HCT116 (cell line): Measurements from ENCODE around the gene PHF10. TPM values are rescaled to one million over a fixed set of nuclear protein-coding genes. Genes with fewer than 3 reads are reported as not detected.

Source experiments
- ATAC-seq: fragments of 200-7000 bp; cut with Tn5 transposase; 2 replicates; pipeline ENCODE4 v1.9.1; 2020; ENCODE audit warnings: mild to moderate bottlenecking, moderate library complexity
- BruUV-seq: library from RNA; stranded (reverse); fragments of 400-500 nt; replicated peaks from 2 replicates; lab custom pipeline; 2021; lab: Mats Ljungman, UMichigan
- CTCF ChIA-PET: fragments of 300-600 bp; sonication (Branson Sonifier 250); formaldehyde crosslinking; loops from one replicate; lab custom pipeline; 2021; ENCODE audit warnings: antibody characterized with exemption; lab: Charles Lee
- POLR2A ChIA-PET: fragments of 300-600, 350-600 bp; sonication (Branson Sonifier 250); formaldehyde crosslinking; loops from one replicate; lab custom pipeline; 2021; ENCODE audit warnings: antibody characterized with exemption; lab: Charles Lee
- RAD21 ChIA-PET, 2 experiments: fragments of 300-600 bp; sonication (Branson Sonifier 250); formaldehyde crosslinking; loops; one replicate each; lab custom pipeline; 2023; ENCODE audit warnings: low total read pairs in 2 of 2; ENCODE audit not compliant: uncharacterized antibody in 2 of 2, unreplicated experiment in 2 of 2, low non-redundant PET in 1 of 2; lab: Charles Lee
- DNase-seq: peaks from one replicate; pipeline ENCODE4 v3.0.0-alpha.2; 2010; ENCODE audit warnings: low read depth, low spot score
- H2AFZ ChIP-seq: fragments of 200-600 bp; shearing (Covaris generic), sonication (generic); 2 replicates; pipeline ENCODE4 v1.6.1; 2017; ENCODE audit warnings: low read depth, mixed run types, mixed read lengths, antibody characterized with exemption, low read length; ENCODE audit not compliant: poor library complexity, severe bottlenecking
- H3K27ac ChIP-seq: 2 replicates; pipeline ENCODE4 v1.5.1; 2012; ENCODE audit warnings: low read depth, low read length
- H3K27me3 ChIP-seq: fragments of 200-600 bp; sonication (generic); 2 replicates; pipeline ENCODE4 v1.6.1; 2016; ENCODE audit warnings: mixed run types, low read length, mixed read lengths; ENCODE audit not compliant: insufficient read depth
- H3K36me3 ChIP-seq, 2 experiments: fragments of 200-500 bp in 1 of 2; fragments of 200-600 bp in 1 of 2; sonication (Bioruptor generic) in 1 of 2; sonication (generic) in 1 of 2; 2 replicates each; pipeline versions ENCODE4 v1.5.1 to v1.6.1; 2014 to 2016; ENCODE audit warnings: low read length in 2 of 2, inconsistent platforms in 1 of 2, mixed read lengths in 1 of 2, mixed run types in 1 of 2; ENCODE audit not compliant: insufficient read depth in 2 of 2, control insufficient read depth in 1 of 2
- H3K4me1 ChIP-seq, 2 experiments: fragments of 200-600 bp in 1 of 2; sonication (generic) in 1 of 2; 2 replicates each; pipeline versions ENCODE4 v1.5.1 to v1.6.1; 2012 to 2017; ENCODE audit warnings: low read length in 2 of 2, inconsistent platforms in 1 of 2, mild to moderate bottlenecking in 1 of 2, mixed read lengths in 1 of 2, mixed run types in 1 of 2, moderate library complexity in 1 of 2; ENCODE audit not compliant: insufficient read depth in 2 of 2, control insufficient read depth in 1 of 2
- H3K4me2 ChIP-seq: fragments of 200-600 bp; sonication (generic); 2 replicates; pipeline ENCODE4 v1.6.1; 2017; ENCODE audit warnings: mixed run types, low read length, mixed read lengths
- H3K4me3 ChIP-seq, 2 experiments: fragments of 200-600 bp in 1 of 2; sonication (generic) in 1 of 2; replicated peaks in 1 of 2; 2 replicates each; pipeline ENCODE4 v1.5.1; 2011 to 2016; ENCODE audit warnings: low read length in 2 of 2, control low read depth in 1 of 2, low read depth in 1 of 2, mild to moderate bottlenecking in 1 of 2, mixed read lengths in 1 of 2, mixed run types in 1 of 2
- H3K79me2 ChIP-seq: fragments of 200-600 bp; sonication (generic); 2 replicates; pipeline ENCODE4 v1.6.1; 2017; ENCODE audit warnings: mild to moderate bottlenecking, mixed run types, low read length, moderate library complexity, mixed read lengths; ENCODE audit not compliant: insufficient read depth
- H3K9ac ChIP-seq: fragments of 200-600 bp; sonication (generic); 2 replicates; pipeline ENCODE4 v1.6.1; 2016; ENCODE audit warnings: low read length, mixed read lengths
- H3K9me2 ChIP-seq: fragments of 200-600 bp; sonication (generic), shearing (Covaris generic); 2 replicates; pipeline ENCODE4 v1.6.1; 2017; ENCODE audit warnings: mixed run types, mild to moderate bottlenecking, moderate library complexity; ENCODE audit not compliant: insufficient read depth
- H3K9me3 ChIP-seq, 2 experiments: fragments of 200-500 bp in 1 of 2; fragments of 200-600 bp in 1 of 2; sonication (Bioruptor generic) in 1 of 2; sonication (generic) in 1 of 2; 2 replicates each; pipeline ENCODE4 v1.6.1; 2014 to 2017; ENCODE audit warnings: low read length in 2 of 2, mixed read lengths in 2 of 2, inconsistent platforms in 1 of 2, low read depth in 1 of 2, mild to moderate bottlenecking in 1 of 2, mixed run types in 1 of 2, moderate library complexity in 1 of 2; ENCODE audit not compliant: control insufficient read depth in 1 of 2, insufficient read depth in 1 of 2
- H4K20me1 ChIP-seq: fragments of 200-600 bp; sonication (generic), shearing (Covaris generic); 2 replicates; pipeline ENCODE4 v1.6.1; 2017; ENCODE audit warnings: mixed run types, mild to moderate bottlenecking, moderate library complexity; ENCODE audit not compliant: insufficient read depth
- CBX3 ChIP-seq: IDR thresholded peaks from 2 replicates; pipeline ENCODE4 v1.6.1; 2012; ENCODE audit warnings: low read depth
- SP1 ChIP-seq: IDR thresholded peaks from 2 replicates; pipeline ENCODE4 v1.6.1; 2012; ENCODE audit warnings: low read depth
- TCF7L2 ChIP-seq: IDR thresholded peaks from 2 replicates; pipeline ENCODE4 v1.7.0; 2011; ENCODE audit warnings: borderline replicate concordance, inconsistent platforms; ENCODE audit not compliant: insufficient read depth, insufficient read length; ENCODE audit errors: extremely low read depth
- ZNF274 ChIP-seq: fragments of 200-500 bp; sonication (Bioruptor generic); IDR thresholded peaks from 2 replicates; pipeline ENCODE4 v1.6.1; 2014; ENCODE audit warnings: mild to moderate bottlenecking, low read depth, low read length, inconsistent platforms
- intact Hi-C: fragments of 100-400 bp; cut with micrococcal nuclease; formaldehyde crosslinking; loops from 2 replicates; pipeline ENCODE4 v1.10.0; 2022
- total RNA-seq: library from RNA; stranded (reverse); gene quantifications from one replicate; pipeline ENCODE4 v1.2.1, GENCODE V29; 2021; ENCODE audit not compliant: unreplicated experiment
- TF ChIP-seq, protein P1 (sequence below): IDR thresholded peaks from 2 replicates; pipeline ENCODE4 v1.6.1; 2012
- TF ChIP-seq, protein P2 (sequence below): IDR thresholded peaks from 2 replicates; pipeline ENCODE4 v1.6.1; 2012
- TF ChIP-seq, protein P3 (sequence below): IDR thresholded peaks from 2 replicates; pipeline ENCODE4 v1.6.1; 2012; ENCODE audit warnings: low read depth

Gene PHF10
- total RNA-seq, 1 experiment from 2014 or later: 45.5 TPM

DNA sequence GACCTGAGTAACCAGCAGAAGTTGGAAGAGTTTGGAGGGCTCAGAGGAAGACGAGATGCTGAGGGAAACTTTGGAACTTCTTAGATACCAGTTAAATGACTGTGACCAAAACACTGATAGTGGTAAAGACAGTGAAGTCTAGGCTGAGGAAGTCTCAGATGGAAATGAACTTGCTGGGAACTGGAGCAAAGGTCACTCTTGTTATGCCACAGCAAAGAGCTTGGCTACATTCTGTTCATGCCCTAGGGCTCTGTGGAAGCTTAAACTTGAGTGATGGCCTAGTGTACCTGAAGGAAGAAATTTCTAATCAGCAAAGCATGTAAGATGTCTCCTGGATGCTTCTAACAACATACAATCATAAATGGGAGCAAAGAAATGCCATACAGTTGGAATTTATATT, 47.2 kb downstream of the PHF10 start:
- TF ChIP-seq, protein P1, sequence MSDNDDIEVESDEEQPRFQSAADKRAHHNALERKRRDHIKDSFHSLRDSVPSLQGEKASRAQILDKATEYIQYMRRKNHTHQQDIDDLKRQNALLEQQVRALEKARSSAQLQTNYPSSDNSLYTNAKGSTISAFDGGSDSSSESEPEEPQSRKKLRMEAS: no peak
- TF ChIP-seq ZNF274 (no peak), SP1 (no peak), TCF7L2 (no peak), CBX3 (no peak)
- TF ChIP-seq, protein P2, sequence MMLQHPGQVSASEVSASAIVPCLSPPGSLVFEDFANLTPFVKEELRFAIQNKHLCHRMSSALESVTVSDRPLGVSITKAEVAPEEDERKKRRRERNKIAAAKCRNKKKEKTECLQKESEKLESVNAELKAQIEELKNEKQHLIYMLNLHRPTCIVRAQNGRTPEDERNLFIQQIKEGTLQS: no peak
- TF ChIP-seq, protein P3, sequence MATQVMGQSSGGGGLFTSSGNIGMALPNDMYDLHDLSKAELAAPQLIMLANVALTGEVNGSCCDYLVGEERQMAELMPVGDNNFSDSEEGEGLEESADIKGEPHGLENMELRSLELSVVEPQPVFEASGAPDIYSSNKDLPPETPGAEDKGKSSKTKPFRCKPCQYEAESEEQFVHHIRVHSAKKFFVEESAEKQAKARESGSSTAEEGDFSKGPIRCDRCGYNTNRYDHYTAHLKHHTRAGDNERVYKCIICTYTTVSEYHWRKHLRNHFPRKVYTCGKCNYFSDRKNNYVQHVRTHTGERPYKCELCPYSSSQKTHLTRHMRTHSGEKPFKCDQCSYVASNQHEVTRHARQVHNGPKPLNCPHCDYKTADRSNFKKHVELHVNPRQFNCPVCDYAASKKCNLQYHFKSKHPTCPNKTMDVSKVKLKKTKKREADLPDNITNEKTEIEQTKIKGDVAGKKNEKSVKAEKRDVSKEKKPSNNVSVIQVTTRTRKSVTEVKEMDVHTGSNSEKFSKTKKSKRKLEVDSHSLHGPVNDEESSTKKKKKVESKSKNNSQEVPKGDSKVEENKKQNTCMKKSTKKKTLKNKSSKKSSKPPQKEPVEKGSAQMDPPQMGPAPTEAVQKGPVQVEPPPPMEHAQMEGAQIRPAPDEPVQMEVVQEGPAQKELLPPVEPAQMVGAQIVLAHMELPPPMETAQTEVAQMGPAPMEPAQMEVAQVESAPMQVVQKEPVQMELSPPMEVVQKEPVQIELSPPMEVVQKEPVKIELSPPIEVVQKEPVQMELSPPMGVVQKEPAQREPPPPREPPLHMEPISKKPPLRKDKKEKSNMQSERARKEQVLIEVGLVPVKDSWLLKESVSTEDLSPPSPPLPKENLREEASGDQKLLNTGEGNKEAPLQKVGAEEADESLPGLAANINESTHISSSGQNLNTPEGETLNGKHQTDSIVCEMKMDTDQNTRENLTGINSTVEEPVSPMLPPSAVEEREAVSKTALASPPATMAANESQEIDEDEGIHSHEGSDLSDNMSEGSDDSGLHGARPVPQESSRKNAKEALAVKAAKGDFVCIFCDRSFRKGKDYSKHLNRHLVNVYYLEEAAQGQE: no peak
- TF ChIP-seq, all 23 proteins: peak for 0
- Histone ChIP-seq H3K27me3 (no peaks in the 10 kb centered on the region), H2AFZ (no peak overlapping the region), H3K9me3 (no peaks in the 10 kb centered on the region), H3K9me2 (no peaks in the 10 kb centered on the region), H3K4me1 (no peaks in the 10 kb centered on the region), H3K36me3 (peaks cover 0 to 6% of the 10 kb centered on the region in 2 experiments; a peak in 1 of 4 replicates), H4K20me1 (no peaks in the 10 kb centered on the region), H3K4me2 (no peak overlapping the region), H3K27ac (no peak overlapping the region), H3K79me2 (no peaks in the 10 kb centered on the region; the same call in 1 of the 2 replicates), H3K4me3 (no peak overlapping the region), H3K9ac (no peak overlapping the region)
- intact Hi-C loops: loop anchor here (5.0 kb wide), 1 partner anchor 720 kb away; no protein-coding TSS in a partner anchor
- ChIA-PET RAD21 (no interaction called here), CTCF (no interaction called here), POLR2A (no interaction called here)
- ATAC-seq: no peak
- DNase-seq: no peak
- no TSS peak for BruUV-seq
